ENCODE measurements around the gene CECR2.
"Not testable (repeated sequence)": the region's sequence is repeated elsewhere in the genome, so short reads cannot be mapped to it uniquely, and the experiment has no call there.

Gene CECR2

DNA sequence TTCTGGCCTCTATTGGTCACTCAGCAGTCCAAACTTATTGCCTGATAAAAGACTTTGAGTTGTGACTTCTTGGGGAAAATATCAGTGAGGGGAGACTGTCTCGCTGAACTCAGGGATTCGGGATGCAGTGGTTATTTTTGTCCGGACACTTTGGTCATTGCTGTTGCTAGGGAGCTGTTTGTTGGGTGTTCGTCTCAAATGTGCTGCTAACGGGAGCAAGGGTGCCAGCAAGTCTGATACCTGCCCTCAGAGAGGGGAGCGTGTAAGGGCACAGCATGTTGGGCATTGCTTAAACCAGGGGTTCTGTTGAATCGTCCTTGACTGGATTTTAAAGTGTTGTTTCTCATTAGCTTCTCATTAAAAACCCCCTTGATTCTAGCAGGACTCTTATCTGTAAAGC is 144.8 kb downstream of the CECR2 start:
- no peak for DNase-seq
- no peaks in the 10 kb centered on the region for H3K36me3 Mint-ChIP-seq (ENCODE audit: low read depth)
- H3K9me3 Mint-ChIP-seq, result no peaks in the 10 kb centered on the region
- H3K27ac Mint-ChIP-seq, result no peak overlapping the region
- H3K4me3 Mint-ChIP-seq, result no peak overlapping the region
- ATAC-seq, result no peak
- H3K27me3 Mint-ChIP-seq, result peaks cover 8% of the 10 kb centered on the region
- no peaks in the 10 kb centered on the region for H3K4me1 Mint-ChIP-seq

DNA sequence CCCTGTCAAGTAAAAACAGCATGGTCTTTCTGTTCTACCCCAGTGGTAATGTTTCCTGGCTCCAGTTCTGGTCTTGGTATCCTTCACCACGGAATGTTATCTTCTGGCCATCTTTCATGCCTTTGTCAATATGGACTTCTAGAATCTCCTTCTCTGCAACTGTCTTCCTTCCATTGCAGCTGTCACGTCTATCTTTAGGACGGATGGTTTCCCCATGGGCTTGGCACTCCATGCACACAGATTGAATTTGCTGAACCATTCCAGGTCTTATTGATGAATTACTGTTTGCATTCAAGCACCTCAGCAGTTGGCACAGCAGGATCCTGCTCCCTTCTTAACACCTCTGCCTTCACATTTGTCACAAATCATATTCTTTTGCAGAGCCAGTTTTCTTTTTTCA is 149.1 kb downstream of the CECR2 start:
- Mint-ChIP-seq H3K27ac (no peak overlapping the region), H3K27me3 (peaks cover 7% of the 10 kb centered on the region), H3K4me1 (no peaks in the 10 kb centered on the region)

DNA sequence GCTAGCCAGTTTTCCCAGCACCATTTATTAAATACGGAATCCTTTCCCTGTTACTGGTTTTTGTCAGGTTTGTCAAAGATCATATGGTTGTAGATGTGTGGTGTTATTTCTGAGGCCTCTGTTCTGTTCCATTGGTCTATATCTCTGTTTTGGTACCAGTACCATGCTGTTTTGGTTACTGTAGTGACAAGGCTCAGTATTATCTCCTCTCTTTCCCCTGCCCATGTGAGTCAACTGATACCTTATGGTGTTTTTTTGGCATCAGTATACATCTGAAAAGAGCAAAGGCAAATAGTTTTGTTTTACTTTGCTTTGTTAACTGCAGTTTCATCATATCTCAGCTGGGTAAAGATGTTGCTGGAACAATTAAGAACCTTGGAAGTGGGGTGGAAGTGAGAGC is 152.7 kb downstream of the CECR2 start:
- not testable (repeated sequence) for H3K36me3 Mint-ChIP-seq (ENCODE audit: low read depth); ATAC-seq; H3K27ac Mint-ChIP-seq; H3K4me3 Mint-ChIP-seq; DNase-seq; H3K9me3 Mint-ChIP-seq; H3K4me1 Mint-ChIP-seq
- H3K27me3 Mint-ChIP-seq, result peaks cover 14% of the 10 kb centered on the region

More for the DNA sequence above, 149.1 kb downstream of the CECR2 start:
- H3K36me3 Mint-ChIP-seq (ENCODE audit: low read depth), result no peaks in the 10 kb centered on the region
- DNase-seq (no peak), ATAC-seq (no peak)
- H3K9me3 Mint-ChIP-seq, result no peaks in the 10 kb centered on the region
- no peak overlapping the region for H3K4me3 Mint-ChIP-seq

DNA sequence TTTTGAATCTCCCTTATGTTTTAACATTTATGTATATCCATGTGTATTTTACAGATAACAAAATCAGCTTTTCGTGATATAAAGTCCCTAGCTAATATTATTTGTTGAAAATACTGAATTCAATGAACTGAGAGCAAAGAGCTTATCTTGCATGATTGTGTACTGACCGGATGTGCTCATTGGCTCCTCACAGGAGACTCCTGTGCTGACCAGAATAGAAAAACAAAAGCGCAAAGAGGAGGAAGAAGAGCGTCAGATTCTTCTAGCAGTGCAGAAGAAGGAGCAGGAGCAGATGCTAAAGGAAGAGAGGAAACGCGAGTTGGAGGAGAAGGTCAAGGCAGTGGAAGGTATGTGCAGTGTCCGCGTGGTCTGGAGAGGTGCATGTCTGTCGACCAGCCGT is 154.7 kb downstream of the CECR2 start:
- H3K36me3 Mint-ChIP-seq (ENCODE audit: low read depth), result no peaks in the 10 kb centered on the region
- H3K9me3 Mint-ChIP-seq, result no peaks in the 10 kb centered on the region
- no peak overlapping the region for H3K27ac Mint-ChIP-seq
- H3K4me1 Mint-ChIP-seq, result peaks cover 5% of the 10 kb centered on the region
- no peak for ATAC-seq
- H3K4me3 Mint-ChIP-seq, result no peak overlapping the region
- peaks cover 29% of the 10 kb centered on the region for H3K27me3 Mint-ChIP-seq
- DNase-seq, result no peak

DNA sequence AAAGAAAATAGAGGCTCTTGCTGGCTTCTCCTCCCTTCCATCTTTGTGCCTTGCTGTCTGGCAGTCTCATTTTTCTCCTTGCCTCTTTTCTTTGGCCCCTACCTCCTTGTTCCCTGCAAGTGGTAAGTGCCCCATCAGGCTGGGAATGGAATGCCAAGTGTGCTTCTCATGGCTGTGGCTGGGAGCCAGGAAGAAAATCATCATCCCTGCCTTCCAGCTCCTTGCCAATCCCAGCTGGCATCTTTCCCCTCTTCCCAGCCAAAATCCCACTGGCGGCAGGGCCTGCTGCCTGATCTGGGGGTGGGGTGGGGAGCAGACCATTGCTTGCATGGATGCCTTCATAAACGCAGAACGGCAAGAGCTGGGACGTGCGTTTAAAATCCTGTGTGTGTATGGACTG is 167.0 kb downstream of the CECR2 start:
- ATAC-seq, result no peak

DNA sequence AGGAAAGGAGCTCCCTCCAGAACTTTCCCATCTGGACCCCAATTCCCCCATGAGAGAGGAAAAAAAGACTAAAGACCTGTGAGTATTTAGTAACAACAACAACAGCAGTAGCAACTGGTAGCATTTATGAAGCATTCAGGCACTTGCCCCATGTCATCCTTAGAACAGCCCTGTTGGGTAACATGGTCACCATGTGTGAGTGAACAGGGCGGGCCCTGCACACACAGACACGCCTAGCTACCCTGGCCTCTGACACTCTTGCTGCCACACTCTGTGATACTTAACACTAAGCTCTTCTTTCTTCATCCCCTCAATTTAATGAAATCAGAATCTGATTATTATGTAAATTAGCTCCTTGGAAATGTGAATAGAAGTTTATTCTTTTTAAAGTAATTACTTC is 167.9 kb downstream of the CECR2 start:
- no peaks in the 10 kb centered on the region for H3K4me1 Mint-ChIP-seq
- H3K9me3 Mint-ChIP-seq, result no peaks in the 10 kb centered on the region
- no peaks in the 10 kb centered on the region for H3K36me3 Mint-ChIP-seq (ENCODE audit: low read depth)
- no peak overlapping the region for H3K4me3 Mint-ChIP-seq
- H3K27me3 Mint-ChIP-seq, result no peaks in the 10 kb centered on the region
- H3K27ac Mint-ChIP-seq, result no peak overlapping the region
- no peak for DNase-seq
- no peak for ATAC-seq

More for the DNA sequence above, 167.0 kb downstream of the CECR2 start:
- H3K27ac Mint-ChIP-seq, result no peak overlapping the region
- H3K4me3 Mint-ChIP-seq, result no peak overlapping the region
- H3K9me3 Mint-ChIP-seq, result no peaks in the 10 kb centered on the region
- DNase-seq, result no peak
- H3K36me3 Mint-ChIP-seq (ENCODE audit: low read depth), result no peaks in the 10 kb centered on the region
- H3K4me1 Mint-ChIP-seq, result no peaks in the 10 kb centered on the region
- H3K27me3 Mint-ChIP-seq, result no peaks in the 10 kb centered on the region

DNA sequence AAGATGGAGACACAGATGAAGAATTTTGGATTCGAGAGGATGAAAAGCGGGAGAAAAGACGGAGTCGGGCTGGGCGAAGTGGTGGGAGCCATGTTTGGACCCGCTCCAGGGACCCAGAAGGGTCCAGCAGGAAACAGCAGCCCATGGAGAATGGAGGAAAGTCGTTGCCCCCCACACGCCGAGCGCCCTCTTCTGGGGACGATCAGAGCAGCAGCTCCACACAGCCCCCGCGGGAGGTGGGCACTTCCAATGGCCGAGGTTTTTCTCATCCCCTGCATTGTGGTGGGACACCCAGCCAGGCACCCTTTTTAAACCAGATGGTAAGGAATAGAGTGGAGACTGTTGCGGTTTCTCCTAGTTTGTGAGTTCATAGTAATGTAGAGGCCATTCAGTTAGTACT is 171.2 kb downstream of the CECR2 start:
- DNase-seq (no peak), ATAC-seq (no peak)
- no peaks in the 10 kb centered on the region for H3K27me3 Mint-ChIP-seq
- H3K4me3 Mint-ChIP-seq, result no peak overlapping the region
- H3K9me3 Mint-ChIP-seq, result no peaks in the 10 kb centered on the region
- H3K27ac Mint-ChIP-seq, result no peak overlapping the region
- no peaks in the 10 kb centered on the region for H3K36me3 Mint-ChIP-seq (ENCODE audit: low read depth)
- H3K4me1 Mint-ChIP-seq, result no peaks in the 10 kb centered on the region

DNA sequence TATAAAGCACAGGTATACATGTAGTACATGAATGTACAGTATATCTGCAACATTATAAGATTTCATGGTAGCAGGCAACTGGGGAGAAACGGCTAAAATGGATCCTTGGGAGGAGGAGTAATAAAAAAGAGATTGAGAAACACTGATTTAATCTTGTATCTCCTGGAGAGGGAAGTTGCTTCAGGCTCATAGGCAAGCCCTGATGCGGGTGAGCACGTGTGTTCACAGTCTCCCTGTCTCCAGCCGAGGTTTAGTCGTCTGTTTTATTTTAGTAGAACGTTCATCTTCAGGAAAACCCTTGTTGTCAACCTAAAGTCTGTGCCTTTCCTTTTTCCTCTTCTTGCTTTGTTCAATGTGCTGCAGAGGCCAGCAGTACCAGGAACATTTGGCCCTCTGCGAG is 172.2 kb downstream of the CECR2 start:
- H3K27me3 Mint-ChIP-seq, result no peaks in the 10 kb centered on the region
- no peak overlapping the region for H3K27ac Mint-ChIP-seq
- no peaks in the 10 kb centered on the region for H3K36me3 Mint-ChIP-seq (ENCODE audit: low read depth)
- ATAC-seq, result no peak
- DNase-seq, result no peak
- H3K4me1 Mint-ChIP-seq, result no peaks in the 10 kb centered on the region
- H3K4me3 Mint-ChIP-seq, result no peak overlapping the region
- H3K9me3 Mint-ChIP-seq, result no peaks in the 10 kb centered on the region

DNA sequence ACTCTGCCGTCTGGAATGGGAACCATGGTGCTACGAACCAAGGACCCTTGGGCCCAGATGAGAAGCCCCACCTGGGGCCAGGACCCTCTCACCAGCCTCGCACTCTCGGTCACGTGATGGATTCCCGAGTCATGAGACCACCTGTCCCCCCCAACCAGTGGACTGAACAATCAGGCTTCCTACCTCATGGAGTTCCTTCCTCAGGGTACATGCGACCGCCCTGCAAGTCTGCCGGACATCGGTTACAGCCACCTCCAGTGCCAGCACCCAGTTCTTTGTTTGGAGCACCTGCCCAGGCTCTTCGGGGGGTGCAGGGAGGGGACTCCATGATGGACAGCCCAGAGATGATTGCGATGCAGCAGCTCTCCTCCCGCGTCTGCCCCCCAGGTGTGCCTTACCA is 173.2 kb downstream of the CECR2 start:
- Mint-ChIP-seq H3K9me3 (no peaks in the 10 kb centered on the region), H3K4me1 (no peaks in the 10 kb centered on the region), H3K27me3 (no peaks in the 10 kb centered on the region), H3K4me3 (no peak overlapping the region), H3K36me3 (ENCODE audit: low read depth) (no peaks in the 10 kb centered on the region), H3K27ac (no peak overlapping the region)
- ATAC-seq (no peak), DNase-seq (no peak)

DNA sequence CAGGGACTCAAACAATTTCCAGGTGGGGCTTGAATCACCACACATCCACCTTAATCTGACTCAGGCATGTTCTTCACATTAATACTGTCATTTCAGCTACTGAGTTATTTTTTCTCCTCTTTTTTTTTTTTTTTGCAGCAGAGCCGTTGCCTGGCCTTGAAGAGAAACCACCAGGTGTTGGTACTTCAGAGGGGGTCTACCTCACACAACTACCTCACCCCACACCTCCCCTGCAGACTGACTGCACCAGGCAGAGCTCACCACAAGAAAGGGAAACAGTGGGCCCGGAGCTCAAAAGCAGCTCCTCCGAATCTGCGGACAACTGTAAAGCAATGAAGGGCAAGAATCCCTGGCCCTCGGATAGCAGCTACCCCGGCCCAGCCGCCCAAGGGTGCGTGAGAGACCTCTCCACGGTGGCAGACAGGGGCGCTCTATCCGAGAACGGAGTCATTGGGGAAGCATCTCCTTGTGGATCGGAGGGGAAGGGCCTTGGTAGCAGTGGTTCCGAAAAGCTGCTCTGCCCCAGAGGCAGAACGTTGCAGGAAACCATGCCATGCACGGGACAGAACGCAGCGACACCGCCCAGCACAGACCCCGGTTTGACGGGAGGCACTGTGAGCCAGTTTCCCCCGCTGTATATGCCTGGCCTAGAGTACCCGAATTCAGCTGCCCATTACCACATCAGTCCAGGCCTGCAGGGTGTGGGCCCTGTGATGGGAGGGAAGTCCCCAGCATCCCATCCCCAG is 178.9 kb downstream of the CECR2 start:
- no peaks in the 10 kb centered on the region for H3K9me3 Mint-ChIP-seq
- no peaks in the 10 kb centered on the region for H3K27me3 Mint-ChIP-seq
- ATAC-seq (no peak), DNase-seq (no peak)
- no peak overlapping the region for H3K4me3 Mint-ChIP-seq
- no peaks in the 10 kb centered on the region for H3K36me3 Mint-ChIP-seq (ENCODE audit: low read depth)
- no peaks in the 10 kb centered on the region for H3K4me1 Mint-ChIP-seq
- H3K27ac Mint-ChIP-seq, result no peak overlapping the region

DNA sequence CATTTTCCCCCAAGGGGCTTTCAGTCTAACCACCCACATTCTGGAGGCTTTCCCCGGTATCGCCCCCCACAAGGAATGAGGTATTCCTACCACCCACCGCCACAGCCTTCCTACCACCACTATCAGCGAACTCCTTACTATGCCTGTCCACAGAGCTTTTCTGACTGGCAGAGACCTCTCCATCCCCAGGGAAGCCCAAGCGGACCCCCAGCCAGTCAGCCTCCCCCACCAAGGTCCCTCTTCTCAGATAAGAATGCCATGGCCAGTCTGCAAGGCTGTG is 179.4 kb downstream of the CECR2 start:
- H3K27me3 Mint-ChIP-seq, result no peaks in the 10 kb centered on the region
- no peak for DNase-seq
- H3K36me3 Mint-ChIP-seq (ENCODE audit: low read depth), result no peaks in the 10 kb centered on the region
- H3K27ac Mint-ChIP-seq, result peak overlapping the region; percentile 52
- H3K9me3 Mint-ChIP-seq, result no peaks in the 10 kb centered on the region
- H3K4me3 Mint-ChIP-seq, result no peak overlapping the region
- no peak for ATAC-seq
- H3K4me1 Mint-ChIP-seq, result no peaks in the 10 kb centered on the region

DNA sequence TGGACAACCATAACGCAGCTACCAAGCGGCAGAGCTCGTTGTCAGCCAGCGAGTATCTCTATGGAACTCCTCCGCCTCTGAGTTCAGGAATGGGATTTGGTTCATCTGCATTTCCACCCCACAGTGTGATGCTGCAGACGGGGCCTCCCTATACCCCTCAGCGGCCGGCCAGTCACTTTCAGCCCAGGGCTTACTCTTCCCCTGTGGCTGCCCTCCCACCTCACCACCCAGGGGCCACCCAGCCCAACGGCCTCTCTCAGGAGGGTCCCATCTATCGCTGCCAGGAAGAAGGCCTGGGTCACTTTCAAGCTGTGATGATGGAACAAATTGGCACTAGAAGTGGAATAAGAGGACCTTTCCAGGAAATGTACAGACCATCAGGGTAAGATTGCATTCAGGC is 179.9 kb downstream of the CECR2 start:
- H3K27me3 Mint-ChIP-seq, result no peaks in the 10 kb centered on the region
- no peaks in the 10 kb centered on the region for H3K4me1 Mint-ChIP-seq
- no peak overlapping the region for H3K27ac Mint-ChIP-seq
- DNase-seq (no peak), ATAC-seq (peak; percentile 10)
- H3K4me3 Mint-ChIP-seq, result no peak overlapping the region
- no peaks in the 10 kb centered on the region for H3K9me3 Mint-ChIP-seq
- H3K36me3 Mint-ChIP-seq (ENCODE audit: low read depth), result no peaks in the 10 kb centered on the region

DNA sequence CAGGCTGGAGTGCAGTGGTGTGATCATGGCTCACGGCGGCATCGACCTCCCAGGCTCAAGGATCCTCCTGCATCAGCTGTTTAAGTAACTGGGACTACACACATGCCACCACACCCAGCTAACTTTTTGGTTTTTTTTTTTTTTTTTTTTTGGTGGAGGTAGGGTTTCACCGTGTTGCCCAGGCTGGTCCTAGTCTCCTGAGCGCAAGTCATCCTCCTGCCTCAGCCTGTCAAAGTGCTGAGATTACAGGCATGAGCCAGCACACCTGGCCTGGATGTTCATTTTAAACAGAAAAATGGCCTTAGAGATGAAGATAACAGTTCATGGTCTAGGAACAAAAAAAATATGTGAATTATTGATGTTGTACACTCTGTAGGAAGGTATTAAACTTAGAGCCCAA is 180.4 kb downstream of the CECR2 start:
- Mint-ChIP-seq H3K27me3 (no peaks in the 10 kb centered on the region), H3K9me3 (no peaks in the 10 kb centered on the region), H3K4me1 (no peaks in the 10 kb centered on the region), H3K36me3 (ENCODE audit: low read depth) (no peaks in the 10 kb centered on the region), H3K4me3 (no peak overlapping the region), H3K27ac (no peak overlapping the region)
- DNase-seq, result no peak
- ATAC-seq, result no peak

DNA sequence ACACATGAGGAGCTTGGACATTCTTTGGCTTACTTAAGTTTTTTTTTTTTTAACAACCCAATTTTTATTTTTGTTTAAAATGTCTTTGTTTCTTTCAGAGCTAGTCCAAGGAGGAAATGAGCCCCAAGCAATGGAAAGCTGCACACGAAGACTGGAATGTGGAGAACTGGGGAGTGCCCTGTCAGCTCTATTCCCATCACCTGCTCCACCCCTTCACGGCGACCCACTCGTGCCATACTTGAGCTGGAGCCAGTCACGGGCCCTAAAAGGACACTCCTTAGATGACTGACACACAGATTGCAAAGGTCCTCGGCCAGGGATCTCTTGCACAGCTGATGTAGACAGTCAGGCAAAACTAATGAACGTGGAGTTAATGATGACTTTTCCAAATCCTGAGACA is 183.5 kb downstream of the CECR2 start:
- no peak for DNase-seq
- no peak overlapping the region for H3K27ac Mint-ChIP-seq
- ATAC-seq, result no peak
- H3K4me3 Mint-ChIP-seq, result no peak overlapping the region
- H3K36me3 Mint-ChIP-seq (ENCODE audit: low read depth), result no peaks in the 10 kb centered on the region
- no peaks in the 10 kb centered on the region for H3K4me1 Mint-ChIP-seq
- no peaks in the 10 kb centered on the region for H3K27me3 Mint-ChIP-seq
- H3K9me3 Mint-ChIP-seq, result no peaks in the 10 kb centered on the region

DNA sequence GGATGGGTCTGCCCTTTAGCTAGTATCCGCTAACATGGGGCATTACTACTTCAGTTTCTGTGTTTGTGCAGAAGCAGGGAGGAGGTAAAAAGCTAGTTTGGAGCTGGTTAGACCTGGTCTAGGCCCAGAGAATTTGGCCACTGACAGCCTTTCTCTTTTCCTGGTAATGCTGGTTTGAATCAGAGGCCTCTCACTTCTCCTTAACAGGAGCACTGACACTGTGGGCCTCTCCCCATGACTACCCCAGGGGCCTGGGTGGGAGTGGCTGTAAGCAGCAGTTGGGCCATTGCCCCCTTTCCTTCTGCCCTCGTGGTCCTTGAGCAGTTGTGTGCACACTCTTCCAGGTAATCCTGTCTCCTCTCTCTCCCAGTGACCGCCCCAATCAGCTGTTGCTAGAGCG is 185.6 kb downstream of the CECR2 start:
- ATAC-seq, result no peak
- no peak overlapping the region for H3K27ac Mint-ChIP-seq
- H3K9me3 Mint-ChIP-seq, result no peaks in the 10 kb centered on the region
- no peaks in the 10 kb centered on the region for H3K4me1 Mint-ChIP-seq
- H3K4me3 Mint-ChIP-seq, result no peak overlapping the region
- H3K27me3 Mint-ChIP-seq, result peaks cover 2% of the 10 kb centered on the region
- DNase-seq, result no peak
- no peaks in the 10 kb centered on the region for H3K36me3 Mint-ChIP-seq (ENCODE audit: low read depth)

DNA sequence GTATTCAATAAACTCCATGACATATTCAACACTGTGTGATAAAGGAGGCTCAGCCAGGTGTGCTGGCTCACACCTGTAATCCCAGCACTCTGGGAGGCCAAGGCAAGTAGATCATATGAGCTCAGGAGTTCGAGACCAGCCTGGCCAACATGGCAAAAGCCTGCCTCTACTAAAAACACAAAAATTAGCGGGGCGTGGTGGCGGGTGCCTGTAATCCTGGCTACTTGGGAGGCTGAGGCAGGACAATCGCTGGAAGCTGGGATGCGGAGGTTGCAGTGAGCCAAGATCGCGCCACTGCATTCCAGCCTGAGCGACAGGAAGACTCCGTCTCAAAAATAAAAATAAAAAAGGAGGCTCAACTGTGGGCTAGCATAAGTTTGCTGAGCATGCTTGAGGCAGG is 189.9 kb downstream of the CECR2 start:
- ATAC-seq (no peak), DNase-seq (no peak)
- Mint-ChIP-seq H3K4me1 (no peaks in the 10 kb centered on the region), H3K9me3 (no peaks in the 10 kb centered on the region), H3K36me3 (ENCODE audit: low read depth) (no peaks in the 10 kb centered on the region), H3K27me3 (peaks cover 2% of the 10 kb centered on the region), H3K4me3 (no peak overlapping the region), H3K27ac (no peak overlapping the region)
